Activated CD8-positive, alpha-beta T cell treated with anti-CD3 and anti-CD28 coated beads for 36 hours (primary cell): ENCODE results near the gene OSBP. TPM values are rescaled to one million over a fixed set of nuclear protein-coding genes. Genes with fewer than 3 reads are reported as not detected.
"Not testable (repeated sequence)": the region's sequence is repeated elsewhere in the genome, so short reads cannot be mapped to it uniquely, and the experiment has no call there.

Experiments used
- ATAC-seq: fragments of 200-7000 bp; cut with Tn5 transposase; one replicate; pipeline ENCODE4 v1.10.0; 2021; ENCODE audit warnings: mild to moderate bottlenecking, moderate library complexity
- CTCF ChIA-PET: fragments of 350-600 bp; sonication (Branson Sonifier 250); formaldehyde crosslinking; loops from one replicate; lab custom pipeline; 2021; ENCODE audit warnings: antibody characterized with exemption; lab: Charles Lee
- POLR2A ChIA-PET: fragments of 350-600 bp; sonication (Branson Sonifier 250); formaldehyde crosslinking; loops from one replicate; lab custom pipeline; 2021; ENCODE audit warnings: antibody characterized with exemption; lab: Charles Lee
- DNase-seq: peaks from one replicate; pipeline ENCODE4 v3.0.0-alpha.2; 2020
- H3K27ac Mint-ChIP-seq: one replicate; pipeline ENCODE4 v1.8.0; 2021; ENCODE audit warnings: mild to moderate bottlenecking, mixed read lengths
- H3K27me3 Mint-ChIP-seq: one replicate; pipeline ENCODE4 v1.8.0; 2021; ENCODE audit warnings: mixed read lengths
- H3K36me3 Mint-ChIP-seq: one replicate; pipeline ENCODE4 v1.8.0; 2021; ENCODE audit warnings: low read depth, mixed read lengths
- H3K4me1 Mint-ChIP-seq: one replicate; pipeline ENCODE4 v1.8.0; 2021; ENCODE audit warnings: low read depth, mixed read lengths
- H3K4me3 Mint-ChIP-seq: one replicate; pipeline ENCODE4 v1.8.0; 2021; ENCODE audit warnings: mild to moderate bottlenecking, moderate library complexity, mixed read lengths
- H3K9me3 Mint-ChIP-seq: one replicate; pipeline ENCODE4 v1.8.0; 2021; ENCODE audit warnings: mixed read lengths
- CTCF ChIP-seq: fragments of 200-600 bp; IDR thresholded peaks from one replicate; pipeline ENCODE4 v1.8.0; 2022; ENCODE audit warnings: antibody characterized with exemption, mild to moderate bottlenecking
- intact Hi-C: fragments of 100-400 bp; cut with micrococcal nuclease; formaldehyde crosslinking; loops from one replicate; pipeline ENCODE4 v1.10.0; 2022
- total RNA-seq, 2 experiments: library from RNA; stranded (reverse); gene quantifications; one replicate each; pipeline ENCODE4 v1.2.3, GENCODE V29; 2021

Gene OSBP
- total RNA-seq, 2 experiments from 2014 or later, result 38.1 to 41.0 TPM

GRCh38 chr11:59548309-59548656, 67.3 kb downstream of the OSBP start:
- POLR2A ChIA-PET, result interaction anchor here (1.0 kb wide), 1 partner anchor 11 kb away, joined by 6 read pairs; no protein-coding TSS in a partner anchor
- peaks cover 5% of the 10 kb centered on the region for H3K27me3 Mint-ChIP-seq
- H3K27ac Mint-ChIP-seq, result no peak overlapping the region
- peaks cover 25% of the 10 kb centered on the region for H3K4me1 Mint-ChIP-seq
- TF ChIP-seq CTCF, result no peak
- no peak overlapping the region for H3K4me3 Mint-ChIP-seq
- ATAC-seq (no peak), DNase-seq (no peak)
- CTCF ChIA-PET, result interaction anchor here (3.5 kb wide), 1 partner anchor 10 kb away, joined by 26 read pairs; no protein-coding TSS in a partner anchor
- intact Hi-C loops, result loop anchor here (10.0 kb wide), 1 partner anchor 257 kb away; no protein-coding TSS in a partner anchor
- peaks cover 1% of the 10 kb centered on the region for H3K36me3 Mint-ChIP-seq
- H3K9me3 Mint-ChIP-seq, result no peaks in the 10 kb centered on the region

GRCh38 chr11:59547605-59548308, 67.8 kb downstream of the OSBP start:
- H3K27me3 Mint-ChIP-seq, H3K36me3 Mint-ChIP-seq, H3K4me3 Mint-ChIP-seq, H3K27ac Mint-ChIP-seq, ATAC-seq, POLR2A ChIA-PET, H3K9me3 Mint-ChIP-seq: not testable (repeated sequence)
- CTCF ChIA-PET, result interaction anchor here (3.5 kb wide), 1 partner anchor 10 kb away, joined by 26 read pairs; no protein-coding TSS in a partner anchor
- DNase-seq, result peak; percentile 14
- intact Hi-C loops, result loop anchor here (10.0 kb wide), 1 partner anchor 257 kb away; no protein-coding TSS in a partner anchor
- peaks cover 23% of the 10 kb centered on the region for H3K4me1 Mint-ChIP-seq

GRCh38 chr11:59545179-59546020, 70.2 kb downstream of the OSBP start:
- ATAC-seq (no peak), DNase-seq (no peak)
- H3K27ac Mint-ChIP-seq, result no peak overlapping the region
- intact Hi-C loops, result loop anchor here (10.0 kb wide), 1 partner anchor 259 kb away; no protein-coding TSS in a partner anchor
- H3K27me3 Mint-ChIP-seq, result no peaks in the 10 kb centered on the region
- CTCF ChIA-PET, result no interaction called here
- no peak for TF ChIP-seq CTCF
- no peaks in the 10 kb centered on the region for H3K36me3 Mint-ChIP-seq
- POLR2A ChIA-PET, result no interaction called here
- H3K4me1 Mint-ChIP-seq, result peaks cover 12% of the 10 kb centered on the region
- H3K4me3 Mint-ChIP-seq, result no peak overlapping the region
- no peaks in the 10 kb centered on the region for H3K9me3 Mint-ChIP-seq

GRCh38 chr11:59544869-59545178, 70.8 kb downstream of the OSBP start:
- CTCF ChIA-PET, result no interaction called here
- POLR2A ChIA-PET, result no interaction called here
- ATAC-seq (no peak), DNase-seq (no peak)
- H3K9me3 Mint-ChIP-seq, result no peaks in the 10 kb centered on the region
- no peak overlapping the region for H3K27ac Mint-ChIP-seq
- no peaks in the 10 kb centered on the region for H3K27me3 Mint-ChIP-seq
- intact Hi-C loops, result loop anchor here (10.0 kb wide), 1 partner anchor 260 kb away; no protein-coding TSS in a partner anchor
- no peak overlapping the region for H3K4me3 Mint-ChIP-seq
- H3K4me1 Mint-ChIP-seq, result peaks cover 12% of the 10 kb centered on the region
- TF ChIP-seq CTCF, result no peak
- no peaks in the 10 kb centered on the region for H3K36me3 Mint-ChIP-seq

GRCh38 chr11:59543713-59544112, 71.9 kb downstream of the OSBP start:
- ATAC-seq, H3K9me3 Mint-ChIP-seq, H3K27ac Mint-ChIP-seq, H3K4me1 Mint-ChIP-seq, POLR2A ChIA-PET, H3K36me3 Mint-ChIP-seq, DNase-seq, H3K27me3 Mint-ChIP-seq, CTCF ChIA-PET, H3K4me3 Mint-ChIP-seq: not testable (repeated sequence)
- intact Hi-C loops, result loop anchor here (10.0 kb wide), 1 partner anchor 261 kb away; no protein-coding TSS in a partner anchor
